ENCODE measurements around the gene TNFSF8.
A peak's percentile ranks its signal among the peaks of the same experiment; 100 is the strongest.

Gene TNFSF8

GRCh38 chr9:114910541-114910940, 19.9 kb downstream of the TNFSF8 start (continued):
- TF ChIP-seq POU6F1 (CRISPR knock-in tag; IDR thresholded peaks at IDR 0.05; ENCODE audit: borderline replicate concordance, low read depth): no peak

GRCh38 chr9:114909661-114910060, 20.7 kb downstream of the TNFSF8 start:
- TF ChIP-seq ARNTL (CRISPR knock-in tag; IDR thresholded peaks at IDR 0.05; ENCODE audit: borderline replicate concordance, low read depth) (no peak), PATZ1 (CRISPR knock-in tag; IDR thresholded peaks at IDR 0.05; ENCODE audit: borderline replicate concordance) (no peak), SNAI2 (CRISPR knock-in tag; IDR thresholded peaks at IDR 0.05) (no peak), GLIS3 (CRISPR knock-in tag; IDR thresholded peaks at IDR 0.05) (no peak)
- ATAC-seq: no peak

- no peak for ATAC-seq
- TF ChIP-seq CREB5 (CRISPR knock-in tag; IDR thresholded peaks at IDR 0.05; ENCODE audit: low read depth) (no peak), ZC3H10 (CRISPR knock-in tag; IDR thresholded peaks at IDR 0.05) (no peak), ZNF8 (CRISPR knock-in tag; IDR thresholded peaks at IDR 0.05) (no peak), TSHZ2 (CRISPR knock-in tag; IDR thresholded peaks at IDR 0.05) (no peak), RARB (CRISPR knock-in tag; IDR thresholded peaks at IDR 0.05) (no peak)
These were observed 21.5 kb downstream of the TNFSF8 start for GRCh38 chr9:114908805-114909448.

GRCh38 chr9:114908104-114908622, 22.2 kb downstream of the TNFSF8 start:
- ATAC-seq: peak; percentile 84
- TF ChIP-seq TSHZ2 (CRISPR knock-in tag; IDR thresholded peaks at IDR 0.05) (no peak), TOX (CRISPR knock-in tag; IDR thresholded peaks at IDR 0.05; ENCODE audit: borderline replicate concordance) (no peak), SNAI2 (CRISPR knock-in tag; IDR thresholded peaks at IDR 0.05) (no peak)

GRCh38 chr9:114906922-114907571, 23.3 kb downstream of the TNFSF8 start:
- peak; percentile 84 for ATAC-seq
- no peak for TF ChIP-seq PATZ1 (CRISPR knock-in tag; IDR thresholded peaks at IDR 0.05; ENCODE audit: borderline replicate concordance)
- TF ChIP-seq SNAI2 (CRISPR knock-in tag; IDR thresholded peaks at IDR 0.05): no peak
